Astrocyte (in vitro differentiated cells and primary cell): ENCODE results near the gene KPNA6. TPM values are rescaled to one million over a fixed set of nuclear protein-coding genes. Genes with fewer than 3 reads are reported as not detected.

Experiments used
- DNase-seq: peaks from one replicate; pipeline ENCODE4 v3.0.0-alpha.2; 2010; ENCODE audit warnings: low read depth
- FAIRE-seq: peaks from 2 replicates; lab custom pipeline; 2011; peaks lifted over from hg19 to GRCh38; lab: Jason Lieb, UNC
- H2AFZ ChIP-seq: 2 replicates; pipeline ENCODE4 v1.6.0; 2012; ENCODE audit warnings: low read depth, low read length, inconsistent platforms
- H3K27ac ChIP-seq: 2 replicates; pipeline ENCODE4 v1.5.1; 2011; ENCODE audit warnings: low read depth, low read length, inconsistent platforms
- H3K27me3 ChIP-seq: 2 replicates; pipeline ENCODE4 v1.6.0; 2011; ENCODE audit warnings: low read length, inconsistent platforms; ENCODE audit not compliant: insufficient read depth
- H3K36me3 ChIP-seq: 2 replicates; pipeline ENCODE4 v1.5.1; 2011; ENCODE audit warnings: low read length, inconsistent platforms; ENCODE audit not compliant: insufficient read depth
- H3K4me1 ChIP-seq: 2 replicates; pipeline ENCODE4 v1.5.1; 2011; ENCODE audit warnings: low read length, inconsistent platforms; ENCODE audit not compliant: insufficient read depth
- H3K4me2 ChIP-seq: 2 replicates; pipeline ENCODE4 v1.6.0; 2012; ENCODE audit warnings: low read length, inconsistent platforms
- H3K4me3 ChIP-seq: 2 replicates; pipeline ENCODE4 v1.5.1; 2011; ENCODE audit warnings: low read depth, mild to moderate bottlenecking, low read length, inconsistent platforms; ENCODE audit not compliant: insufficient read depth
- H3K79me2 ChIP-seq: 2 replicates; pipeline ENCODE4 v1.6.0; 2012; ENCODE audit warnings: mild to moderate bottlenecking, low read length, inconsistent platforms; ENCODE audit not compliant: insufficient read depth
- H3K9ac ChIP-seq: 2 replicates; pipeline ENCODE4 v1.6.0; 2012; ENCODE audit warnings: mild to moderate bottlenecking, low read length, inconsistent platforms
- H3K9me3 ChIP-seq: 2 replicates; pipeline ENCODE4 v1.5.1; 2012; ENCODE audit warnings: low read depth, mild to moderate bottlenecking, low read length, inconsistent platforms; ENCODE audit not compliant: insufficient read depth
- H4K20me1 ChIP-seq: 2 replicates; pipeline ENCODE4 v1.6.0; 2012; ENCODE audit warnings: low read length, inconsistent platforms; ENCODE audit not compliant: insufficient read depth
- H3K27ac Mint-ChIP-seq: one replicate; pipeline ENCODE4 v1.8.0; 2021; ENCODE audit warnings: mild to moderate bottlenecking, mixed read lengths; ENCODE audit not compliant: unreplicated experiment
- H3K27me3 Mint-ChIP-seq: one replicate; pipeline ENCODE4 v1.8.0; 2021; ENCODE audit warnings: low read depth, mixed read lengths; ENCODE audit not compliant: unreplicated experiment
- H3K36me3 Mint-ChIP-seq: one replicate; pipeline ENCODE4 v1.8.0; 2021; ENCODE audit warnings: low read depth, mixed read lengths; ENCODE audit not compliant: unreplicated experiment
- H3K4me1 Mint-ChIP-seq: one replicate; pipeline ENCODE4 v1.8.0; 2021; ENCODE audit warnings: low read depth, mixed read lengths; ENCODE audit not compliant: unreplicated experiment
- H3K4me3 Mint-ChIP-seq: one replicate; pipeline ENCODE4 v1.8.0; 2021; ENCODE audit warnings: mild to moderate bottlenecking, moderate library complexity, mixed read lengths; ENCODE audit not compliant: unreplicated experiment
- H3K9me3 Mint-ChIP-seq: one replicate; pipeline ENCODE4 v1.8.0; 2021; ENCODE audit warnings: mild to moderate bottlenecking, mixed read lengths; ENCODE audit not compliant: unreplicated experiment
- CTCF ChIP-seq: IDR thresholded peaks from 2 replicates; pipeline ENCODE4 v1.5.1; 2011; ENCODE audit warnings: low read depth, mild to moderate bottlenecking, inconsistent platforms, low read length, moderate library complexity; ENCODE audit not compliant: insufficient read depth
- EZH2 ChIP-seq: IDR thresholded peaks from 2 replicates; pipeline ENCODE4 v1.6.1; 2012; ENCODE audit warnings: mild to moderate bottlenecking, low read length, inconsistent platforms; ENCODE audit not compliant: insufficient read depth
- total RNA-seq: library from RNA; stranded (reverse); gene quantifications from 2 replicates; pipeline ENCODE4 v1.2.1, GENCODE V29; 2021

Gene KPNA6
- total RNA-seq, 1 donor from 2014 or later, result 122 TPM

- no peak overlapping the region for H2AFZ ChIP-seq
- no peaks in the 10 kb centered on the region for H3K9me3 ChIP-seq
- H3K27me3 ChIP-seq, result no peaks in the 10 kb centered on the region
- no peak overlapping the region for H3K9ac ChIP-seq
- Mint-ChIP-seq H3K4me1 (no peaks in the 10 kb centered on the region), H3K27ac (no peak overlapping the region), H3K9me3 (no peaks in the 10 kb centered on the region), H3K36me3 (peaks cover 27% of the 10 kb centered on the region), H3K4me3 (no peak overlapping the region), H3K27me3 (no peaks in the 10 kb centered on the region)
- H3K27ac ChIP-seq, result no peak overlapping the region
- H3K4me1 ChIP-seq, result no peaks in the 10 kb centered on the region
- no peak for FAIRE-seq
- DNase-seq, result no peak
- peaks cover 40% of the 10 kb centered on the region for H3K36me3 ChIP-seq
- TF ChIP-seq CTCF (no peak), EZH2 (no peak)
- no peak overlapping the region for H3K4me2 ChIP-seq
- no peak overlapping the region for H3K4me3 ChIP-seq
- peaks cover 6% of the 10 kb centered on the region for H4K20me1 ChIP-seq
- H3K79me2 ChIP-seq, result no peaks in the 10 kb centered on the region
Observed at GRCh38 chr1:32091591-32091990, 16.3 kb upstream of the KPNA6 start.

- peaks cover 30% of the 10 kb centered on the region for H3K36me3 Mint-ChIP-seq
- no peak overlapping the region for H2AFZ ChIP-seq
- H3K4me3 ChIP-seq, result no peak overlapping the region
- no peak overlapping the region for H3K27ac Mint-ChIP-seq
- H3K27me3 ChIP-seq, result no peaks in the 10 kb centered on the region
- H3K4me1 ChIP-seq, result no peaks in the 10 kb centered on the region
- peaks cover 1% of the 10 kb centered on the region for H3K4me1 Mint-ChIP-seq
- no peak for FAIRE-seq
- no peak overlapping the region for H3K4me2 ChIP-seq
- TF ChIP-seq EZH2 (no peak), CTCF (no peak)
- H4K20me1 ChIP-seq, result peaks cover 6% of the 10 kb centered on the region
- H3K9me3 Mint-ChIP-seq, result no peaks in the 10 kb centered on the region
- no peak overlapping the region for H3K4me3 Mint-ChIP-seq
- no peaks in the 10 kb centered on the region for H3K27me3 Mint-ChIP-seq
- no peak overlapping the region for H3K27ac ChIP-seq
- no peak overlapping the region for H3K9ac ChIP-seq
- no peaks in the 10 kb centered on the region for H3K9me3 ChIP-seq
- no peaks in the 10 kb centered on the region for H3K79me2 ChIP-seq
- DNase-seq, result no peak
- peaks cover 38% of the 10 kb centered on the region for H3K36me3 ChIP-seq
Observed at GRCh38 chr1:32094746-32095521, 12.9 kb upstream of the KPNA6 start.

GRCh38 chr1:32099426-32099825 lies 8.4 kb upstream of the KPNA6 start:
- Histone ChIP-seq H3K4me3 (no peak overlapping the region), H3K9me3 (no peaks in the 10 kb centered on the region), H3K4me1 (peaks cover 9% of the 10 kb centered on the region), H4K20me1 (peaks cover 6% of the 10 kb centered on the region), H3K9ac (no peak overlapping the region), H3K27me3 (no peaks in the 10 kb centered on the region), H3K27ac (no peak overlapping the region), H3K36me3 (peaks cover 24% of the 10 kb centered on the region), H3K4me2 (no peak overlapping the region), H3K79me2 (no peaks in the 10 kb centered on the region), H2AFZ (no peak overlapping the region)
- H3K36me3 Mint-ChIP-seq, result peaks cover 35% of the 10 kb centered on the region
- H3K27me3 Mint-ChIP-seq, result no peaks in the 10 kb centered on the region
- no peaks in the 10 kb centered on the region for H3K9me3 Mint-ChIP-seq
- no peak overlapping the region for H3K4me3 Mint-ChIP-seq
- no peak overlapping the region for H3K27ac Mint-ChIP-seq
- FAIRE-seq (no peak), DNase-seq (no peak)
- peaks cover 21% of the 10 kb centered on the region for H3K4me1 Mint-ChIP-seq
- no peak for TF ChIP-seq EZH2
- no peak for TF ChIP-seq CTCF
